ENCODE measurements around the gene MFNG. TPM values are rescaled to one million over a fixed set of nuclear protein-coding genes. Genes with fewer than 3 reads are reported as not detected.

MFNG gene
- total RNA-seq, 6 donors from 2014 or later = 14.0 to 74.0 (median 45.9) TPM

- Histone ChIP-seq H3K4me3 (peak overlapping the region in 3 of 4 donors; percentile 39 to 43 (median 43)), H3K27ac (no peak overlapping the region), H3K4me1 (peaks cover 9 to 35% (median 19%) of the 10 kb centered on the region in 4 donors), H3K27me3 (peaks cover 0 to 18% (median 8%) of the 10 kb centered on the region in 4 donors), H3K36me3 (no peaks in the 10 kb centered on the region), H3K9me3 (no peaks in the 10 kb centered on the region)
- WGBS, 2 donors = 24% methylated on average over 34 of the region's 43 CpGs; no CpG with 5 or more reads in 1 of the 2 donors
- no peak for DNase-seq
- no peak for TF ChIP-seq POLR2A (IDR thresholded peaks at IDR 0.05)
- no peak for TF ChIP-seq EP300 (IDR thresholded peaks at IDR 0.05)
- TF ChIP-seq POLR2AphosphoS5 (IDR thresholded peaks at IDR 0.05) = no peak
- TF ChIP-seq CTCF (IDR thresholded peaks at IDR 0.05) = no peak
- ATAC-seq (ENCODE audit: low FRiP score in 2 of 2) = no peak
Measured at GRCh38 chr22:37419370-37419968, 66.7 kb downstream of the MFNG start.

Other genes starting within 250 kb of the MFNG start
- gene RAC2, start 242.1 kb downstream of the MFNG start, total RNA-seq = 100 to 1,000 TPM in 1 of 6 donors, 10 to 100 TPM in 5; 22.1 to 126 (median 65.2) TPM
- gene CYTH4, start 203.9 kb downstream of the MFNG start, total RNA-seq = 10 to 100 TPM; 16.7 to 71.2 (median 44.7) TPM
- 1 to 10 TPM in 5 of 6 donors, under 1 TPM in 1; 0.37 to 9.1 (median 4.5) TPM for gene ELFN2, start 58.9 kb downstream of the MFNG start, total RNA-seq
- 10 to 100 TPM in 4 of 6 donors, 1 to 10 TPM in 2; 6.2 to 19.8 (median 13.6) TPM for gene CARD10, start 33.0 kb upstream of the MFNG start, total RNA-seq
- 10 to 100 TPM; 38.8 to 81.7 (median 67.5) TPM for gene CDC42EP1, start 74.1 kb upstream of the MFNG start, total RNA-seq
- gene LGALS2, start 93.7 kb upstream of the MFNG start, total RNA-seq = 1 to 10 TPM in 3 of 6 donors, not detected in 3; 1.4 to 4.2 (median 2.0) TPM
- 100 to 1,000 TPM in 2 of 6 donors, 10 to 100 TPM in 4; 52.4 to 226 (median 68.3) TPM for gene GGA1, start 122.5 kb upstream of the MFNG start, total RNA-seq
- gene SH3BP1, start 153.3 kb upstream of the MFNG start, total RNA-seq = 10 to 100 TPM; 11.4 to 58.7 (median 31.1) TPM
- 10 to 100 TPM in 1 of 6 donors, 1 to 10 TPM in 5; 2.1 to 11.1 (median 8.7) TPM for gene PDXP, start 172.3 kb upstream of the MFNG start, total RNA-seq
- 100 to 1,000 TPM; 125 to 750 (median 400) TPM for gene LGALS1, start 189.3 kb upstream of the MFNG start, total RNA-seq
- 10 to 100 TPM; 23.5 to 89.1 (median 26.7) TPM for gene NOL12, start 200.0 kb upstream of the MFNG start, total RNA-seq
- 100 to 1,000 TPM in 4 of 6 donors, 10 to 100 TPM in 2; 76.5 to 151 (median 113) TPM for gene TRIOBP, start 210.7 kb upstream of the MFNG start, total RNA-seq

Measured in upper lobe of left lung (tissue), 6 donors.